Measurements from ENCODE around the gene RBMX2.
"Not testable (repeated sequence)": the region's sequence is repeated elsewhere in the genome, so short reads cannot be mapped to it uniquely, and the experiment has no call there.

Gene RBMX2, protein sequence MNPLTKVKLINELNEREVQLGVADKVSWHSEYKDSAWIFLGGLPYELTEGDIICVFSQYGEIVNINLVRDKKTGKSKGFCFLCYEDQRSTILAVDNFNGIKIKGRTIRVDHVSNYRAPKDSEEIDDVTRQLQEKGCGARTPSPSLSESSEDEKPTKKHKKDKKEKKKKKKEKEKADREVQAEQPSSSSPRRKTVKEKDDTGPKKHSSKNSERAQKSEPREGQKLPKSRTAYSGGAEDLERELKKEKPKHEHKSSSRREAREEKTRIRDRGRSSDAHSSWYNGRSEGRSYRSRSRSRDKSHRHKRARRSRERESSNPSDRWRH

DNA sequence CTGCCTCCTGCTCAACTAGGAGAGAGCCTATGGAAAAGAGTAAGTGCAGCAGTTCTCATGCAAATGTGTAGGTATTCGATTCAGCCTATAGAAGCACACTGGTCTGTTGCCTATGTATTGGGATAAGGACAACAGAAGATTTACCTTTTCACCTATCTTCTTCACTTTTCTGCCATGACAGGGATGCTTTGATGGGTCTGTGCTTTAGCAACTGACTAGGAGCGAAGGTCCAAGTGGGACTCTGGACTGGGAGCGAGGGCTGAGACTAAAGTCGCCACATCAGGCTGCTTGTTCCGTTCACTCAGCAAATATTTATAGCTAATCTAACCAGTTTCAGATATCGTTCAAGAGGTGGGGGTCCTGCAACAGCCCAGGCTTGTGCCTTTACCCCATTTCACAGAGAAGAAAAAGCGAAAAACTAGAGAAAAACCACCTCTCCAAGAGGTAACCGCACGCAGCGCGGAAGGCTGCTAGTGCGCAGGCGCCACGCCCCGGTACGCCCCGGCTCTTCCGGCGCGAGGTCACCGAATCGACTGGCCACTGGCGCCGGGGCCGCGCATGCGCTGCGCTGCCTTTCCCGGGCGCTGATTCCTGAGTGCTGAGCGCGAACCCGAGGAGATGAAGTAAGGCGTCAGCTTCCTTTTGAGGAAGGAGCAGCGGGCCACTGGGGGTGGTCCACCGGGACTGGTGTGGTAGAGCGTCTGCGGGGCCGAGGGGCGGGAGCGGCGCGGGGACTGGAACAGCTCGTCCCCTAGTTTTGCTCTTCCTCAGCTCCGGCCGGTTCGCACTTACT, at the start of gene RBMX2:
Gene RBMX2 (plus strand): TSS at position 573 of the 793 bp plus-strand sequence. CDS start 46 bp downstream, at position 619.
- peak; percentile 76 for DNase-seq

DNA sequence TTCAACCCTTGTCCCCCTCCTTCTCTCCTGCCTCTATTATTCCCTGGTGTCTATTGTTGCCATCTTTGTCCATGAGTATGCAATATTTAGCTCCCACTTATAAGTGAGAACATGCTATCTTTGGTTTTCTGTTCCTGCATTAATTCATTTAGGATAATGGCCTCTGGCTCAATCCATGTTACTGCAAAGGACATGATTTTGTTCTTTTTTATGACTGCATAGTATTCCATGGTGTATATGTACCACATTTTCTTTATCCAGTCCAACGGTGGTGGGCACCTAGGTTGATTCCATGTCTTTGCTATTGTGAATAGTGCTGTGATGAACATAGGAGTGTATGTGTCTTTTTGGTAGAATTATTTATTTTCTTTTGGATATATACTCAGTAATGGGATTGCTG, 49.7 kb upstream of the RBMX2 start:
- DNase-seq: not testable (repeated sequence)

DNA sequence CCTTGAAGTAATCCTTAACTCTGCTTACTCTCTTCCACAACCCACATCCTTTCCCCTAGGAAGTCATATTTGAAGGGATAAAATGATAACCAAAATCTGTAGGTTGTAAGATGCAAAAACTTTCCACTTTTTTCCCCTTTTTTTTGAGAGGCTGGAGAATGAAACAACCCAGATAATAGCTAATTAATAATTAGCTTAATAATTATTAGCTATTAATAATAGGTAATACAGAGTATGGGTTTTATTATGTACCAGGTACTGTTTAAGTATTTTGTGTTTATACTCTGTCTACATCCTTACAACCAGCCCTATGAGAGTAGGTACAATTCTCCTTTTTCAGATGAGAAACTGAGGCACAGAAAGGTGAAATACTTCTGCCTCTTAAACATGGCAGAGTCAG, 25.7 kb upstream of the RBMX2 start:
- DNase-seq: no peak

DNA sequence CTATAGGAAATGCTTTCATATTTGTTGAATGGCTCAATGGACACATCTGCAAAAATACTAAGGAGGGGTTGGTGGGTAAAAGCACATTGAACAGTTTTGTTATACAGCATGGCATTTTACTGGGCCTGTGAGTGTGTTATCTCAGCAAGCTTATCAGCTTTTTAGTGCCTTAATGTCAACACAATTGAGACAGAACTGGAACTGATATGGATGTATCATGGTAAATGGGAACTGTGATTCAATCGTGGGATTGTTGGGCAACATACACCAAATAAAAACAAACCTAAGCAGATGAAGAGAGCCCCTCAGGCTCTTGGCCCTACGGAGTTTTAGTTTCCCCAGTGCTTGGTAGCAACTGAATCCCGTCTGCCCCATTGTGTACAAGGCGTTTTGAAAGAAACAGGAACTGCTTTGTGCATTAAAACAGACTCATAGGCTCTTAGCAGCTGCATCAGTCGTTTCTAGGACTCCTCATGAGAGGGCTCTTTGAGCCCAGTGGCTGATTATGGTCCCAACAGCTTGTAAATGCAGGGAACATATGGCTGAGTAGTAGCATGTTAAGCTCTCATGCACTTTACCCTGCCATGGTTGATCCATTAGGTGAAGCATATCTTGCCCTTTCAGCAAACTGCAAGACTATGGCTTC, 23.6 kb upstream of the RBMX2 start:
- no peak for DNase-seq

DNA sequence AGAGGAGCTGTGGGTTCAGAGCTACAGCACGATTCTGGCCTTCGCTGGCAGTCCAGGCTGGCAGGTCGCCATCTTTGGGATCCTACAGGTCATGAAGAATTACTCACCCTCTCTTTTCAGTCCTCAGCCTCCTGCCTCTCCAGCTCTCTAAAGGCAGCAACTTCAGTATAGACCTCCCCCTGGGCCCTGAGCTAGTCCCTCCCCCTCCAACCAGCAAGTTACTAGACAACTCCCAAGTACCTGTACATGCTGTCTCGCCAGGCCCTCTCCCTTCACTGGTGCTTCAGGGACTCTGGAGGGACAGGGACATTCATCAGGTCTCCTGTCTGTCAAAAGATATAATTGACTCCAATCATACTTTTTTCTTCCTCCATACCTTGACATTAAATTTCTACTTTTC, 16.3 kb upstream of the RBMX2 start, which contains the start of gene GPR119:
Gene GPR119 (minus strand): TSS at position 155 of the 400 bp plus-strand sequence. CDS start 227 bp downstream, outside the sequence.
- no peak for DNase-seq

DNA sequence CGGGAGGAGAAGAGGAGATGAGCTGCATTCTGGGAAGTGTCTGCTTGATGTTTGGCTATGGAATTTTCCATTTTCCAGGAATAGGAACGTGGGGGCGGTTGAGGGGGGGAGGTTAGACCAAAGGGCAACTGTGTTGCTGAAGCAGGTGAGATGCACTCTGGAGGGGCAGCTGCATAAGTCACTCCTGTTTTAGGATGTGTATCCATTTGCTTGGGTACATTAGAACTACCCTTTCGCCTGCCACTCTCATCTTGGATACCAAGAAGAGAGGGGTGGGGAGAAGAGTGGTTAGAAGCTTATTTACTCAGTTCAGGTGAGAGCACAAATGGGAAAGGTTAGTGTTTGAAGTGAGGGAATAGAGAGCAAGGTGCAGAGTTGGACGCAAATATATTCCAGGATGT, 15.4 kb upstream of the RBMX2 start:
- no peak for DNase-seq

DNA sequence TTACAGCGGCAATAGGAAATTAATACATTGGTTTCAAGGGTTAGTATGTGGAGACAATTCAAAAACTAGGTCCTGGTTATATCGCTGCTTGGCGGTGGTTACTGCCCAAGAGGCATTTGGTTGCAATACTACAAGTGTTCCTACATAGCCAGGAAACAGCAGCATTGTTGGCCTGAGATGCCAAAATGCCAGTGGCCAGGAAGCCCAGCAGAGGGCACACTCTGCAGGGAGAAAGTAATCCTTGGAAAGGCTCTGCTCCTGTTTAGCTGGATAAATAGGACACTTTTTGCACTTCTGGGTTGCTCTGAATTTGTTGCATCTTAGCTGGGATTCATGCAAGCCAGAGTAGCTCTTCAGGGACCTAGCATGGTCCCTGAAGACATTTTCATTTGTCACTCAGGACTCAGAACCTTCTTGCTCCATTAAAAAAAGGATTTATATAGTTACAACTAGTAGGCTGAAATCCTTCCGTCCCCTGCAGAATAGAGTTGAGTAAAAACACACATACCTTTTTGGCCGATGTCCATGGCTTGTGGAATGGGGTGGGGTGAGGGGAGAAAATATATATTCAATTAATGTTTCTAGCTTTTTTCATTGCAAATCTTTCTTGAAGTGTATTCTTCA, 8.2 kb upstream of the RBMX2 start:
- peak; percentile 20 for DNase-seq

DNA sequence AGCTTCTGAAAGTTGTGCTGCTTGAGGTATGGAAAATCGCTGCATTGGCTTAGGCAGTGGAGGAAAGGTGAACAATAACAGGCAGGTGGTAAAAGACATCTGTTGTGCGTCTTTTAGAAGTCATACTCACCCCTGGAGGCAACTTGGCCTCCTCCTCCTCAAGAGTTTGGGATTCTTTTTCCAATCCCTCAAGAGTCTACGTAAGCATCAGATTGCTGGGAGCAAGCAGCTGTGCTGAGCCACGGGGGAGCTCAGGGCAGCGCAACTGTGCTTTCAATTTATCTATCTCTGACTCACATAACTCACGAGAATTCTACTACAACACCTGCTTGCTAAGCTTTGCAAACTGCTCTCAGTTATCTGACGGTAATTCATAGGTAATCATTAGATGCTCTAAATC, 6.4 kb upstream of the RBMX2 start:
- DNase-seq: no peak

DNA sequence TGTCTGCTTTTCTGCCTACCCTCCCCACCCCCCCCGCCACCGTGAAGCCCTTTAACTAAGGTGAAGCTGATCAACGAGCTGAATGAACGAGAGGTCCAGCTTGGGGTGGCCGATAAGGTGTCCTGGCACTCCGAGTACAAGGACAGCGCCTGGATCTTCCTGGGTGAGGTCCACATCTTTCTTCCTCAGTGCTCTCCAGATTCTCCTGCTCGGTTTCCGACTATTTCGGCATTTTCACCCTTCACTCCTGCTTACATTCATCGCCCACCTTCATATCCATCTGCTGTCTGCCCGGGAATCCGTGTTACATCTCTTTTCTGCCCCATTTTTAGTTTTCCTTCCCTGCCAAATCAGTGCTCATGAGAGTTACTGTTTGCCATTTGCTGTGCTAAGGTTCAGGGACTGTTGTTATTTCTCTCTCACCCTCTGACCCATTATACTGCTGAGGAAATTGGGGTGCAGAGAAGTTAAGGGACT, 459 bp downstream of the RBMX2 start:
- no peak for DNase-seq

DNA sequence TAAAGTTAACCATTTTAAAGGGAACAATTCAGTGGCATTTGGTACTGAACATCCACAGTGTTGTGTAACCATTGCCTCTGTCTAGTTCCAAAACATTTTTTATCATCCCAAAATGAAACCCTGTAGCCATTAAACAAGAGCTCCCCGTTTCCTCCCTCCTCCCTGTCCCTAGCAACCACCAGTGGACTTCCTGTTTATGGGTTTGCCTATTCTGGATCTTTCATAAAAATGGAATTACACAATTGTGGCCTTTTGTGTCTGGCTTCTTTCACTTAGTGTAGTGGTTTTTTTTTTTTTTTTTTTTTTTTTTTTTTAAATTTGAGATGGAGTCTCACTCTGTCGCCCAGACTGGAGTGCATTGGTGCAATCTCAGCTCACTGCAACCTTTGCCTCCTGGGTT, 11.6 kb downstream of the RBMX2 start:
- no peak for DNase-seq

DNA sequence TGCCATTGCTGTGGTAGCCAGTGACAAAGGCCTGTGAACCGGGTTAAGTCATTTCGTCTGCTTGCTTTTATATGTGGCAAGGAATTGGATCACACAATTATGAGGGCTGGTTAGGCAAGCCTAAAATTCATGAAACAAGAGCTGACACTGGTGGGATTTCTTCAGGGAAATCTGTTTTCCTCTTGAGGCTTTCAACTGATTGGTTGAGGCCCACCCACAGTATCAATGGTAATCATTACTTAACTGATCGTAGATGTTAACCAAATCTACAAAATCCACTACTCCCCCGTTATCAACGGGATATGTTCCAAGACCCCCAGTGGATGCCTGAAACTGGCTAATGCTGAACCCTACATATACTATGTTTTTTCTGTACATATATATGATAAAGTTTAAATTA, 13.0 kb downstream of the RBMX2 start:
- no peak for DNase-seq

DNA sequence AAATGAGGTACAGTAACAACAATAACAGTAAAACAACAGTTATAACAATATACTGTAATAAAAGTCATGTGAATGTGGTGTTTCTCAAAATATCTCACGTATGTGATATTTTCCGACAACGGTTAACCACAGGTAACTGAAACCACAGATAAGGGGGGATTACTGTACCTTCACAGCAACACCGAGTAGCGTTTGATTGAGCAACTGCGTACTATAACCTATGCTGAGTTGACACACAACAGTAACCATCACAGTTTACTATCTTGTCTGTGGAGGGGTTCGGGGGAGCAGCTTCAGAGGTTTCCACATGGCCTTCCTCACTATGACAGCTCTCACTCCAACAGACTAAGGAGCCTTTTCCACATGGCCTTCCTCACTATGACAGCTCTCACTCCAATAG, 13.4 kb downstream of the RBMX2 start:
- no peak for DNase-seq

DNA sequence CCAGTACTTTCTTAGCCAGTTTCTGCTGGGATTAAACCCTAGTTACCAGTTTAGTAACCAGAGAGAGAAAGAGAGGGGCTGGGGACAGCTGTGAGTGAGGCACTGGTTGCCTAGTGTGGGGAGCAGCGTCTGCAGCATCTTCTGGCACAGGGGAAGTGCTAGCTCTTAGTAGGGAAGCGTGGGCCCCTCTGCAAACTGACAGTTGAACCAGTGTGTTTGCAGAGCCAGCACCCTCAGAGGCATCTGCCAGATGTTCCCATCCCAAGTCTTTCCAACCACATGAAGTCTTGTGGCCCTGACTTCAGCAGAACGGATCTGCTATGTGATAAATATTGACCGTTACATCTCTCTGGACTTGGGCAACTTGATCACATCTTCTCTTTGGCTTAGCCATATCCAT, 15.0 kb downstream of the RBMX2 start:
- no peak for DNase-seq

DNA sequence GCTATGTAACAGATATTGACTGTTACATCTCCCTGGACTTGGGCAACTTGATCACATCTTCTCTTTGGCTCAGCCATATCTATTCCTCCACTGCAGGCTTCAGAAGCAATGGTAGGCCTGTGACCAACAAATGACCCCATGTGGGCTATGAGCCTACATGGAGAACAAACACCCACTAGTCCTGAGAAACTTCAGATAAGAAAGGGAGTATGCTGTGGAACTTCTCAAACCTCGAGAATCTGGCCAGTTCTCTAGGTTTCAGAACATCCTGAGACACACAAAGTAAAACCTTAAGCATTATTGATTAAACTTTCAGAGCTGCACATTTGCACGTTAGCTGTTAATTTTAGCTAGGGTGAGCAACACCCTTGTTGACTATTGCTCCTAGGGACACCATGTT, 16.3 kb downstream of the RBMX2 start:
- DNase-seq: no peak

DNA sequence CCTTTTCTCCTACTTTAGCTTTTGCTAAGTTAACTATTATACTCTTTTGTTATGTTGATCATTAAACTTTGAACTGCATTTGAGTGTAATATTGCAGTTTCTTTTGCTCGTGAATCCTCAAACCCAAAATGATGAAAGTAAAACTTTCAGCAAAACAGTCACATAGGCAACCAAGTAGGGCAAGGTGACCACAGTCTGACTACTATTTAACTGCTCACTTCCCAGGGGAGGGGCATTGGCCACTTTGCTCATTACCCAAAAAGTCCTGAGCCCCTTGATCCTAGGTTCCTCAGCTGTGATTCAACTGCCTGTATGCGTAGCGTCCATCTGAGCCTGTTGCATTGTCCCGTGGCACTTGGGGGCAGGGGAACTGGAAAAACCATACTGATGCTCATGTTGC, 17.0 kb downstream of the RBMX2 start:
- DNase-seq: no peak

DNA sequence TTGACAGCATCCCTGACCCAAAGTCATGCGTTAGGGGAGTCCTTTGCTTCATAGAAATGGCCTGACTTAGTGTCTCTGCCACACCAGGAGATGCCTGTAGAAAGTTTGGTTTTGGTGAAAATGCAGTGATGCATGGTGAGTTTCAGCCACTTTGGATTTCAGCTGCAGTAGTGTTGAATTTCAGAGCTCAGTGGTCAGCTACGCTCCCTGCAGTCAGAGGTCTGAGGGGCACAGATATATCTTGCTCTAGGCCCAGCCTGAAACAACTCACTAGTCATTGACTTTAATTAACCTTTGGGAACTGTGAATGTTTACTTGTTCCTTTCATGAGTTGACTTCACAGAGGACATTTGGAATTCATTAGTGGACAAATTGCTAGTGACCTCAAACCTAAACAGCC, 17.5 kb downstream of the RBMX2 start:
- DNase-seq: no peak

DNA sequence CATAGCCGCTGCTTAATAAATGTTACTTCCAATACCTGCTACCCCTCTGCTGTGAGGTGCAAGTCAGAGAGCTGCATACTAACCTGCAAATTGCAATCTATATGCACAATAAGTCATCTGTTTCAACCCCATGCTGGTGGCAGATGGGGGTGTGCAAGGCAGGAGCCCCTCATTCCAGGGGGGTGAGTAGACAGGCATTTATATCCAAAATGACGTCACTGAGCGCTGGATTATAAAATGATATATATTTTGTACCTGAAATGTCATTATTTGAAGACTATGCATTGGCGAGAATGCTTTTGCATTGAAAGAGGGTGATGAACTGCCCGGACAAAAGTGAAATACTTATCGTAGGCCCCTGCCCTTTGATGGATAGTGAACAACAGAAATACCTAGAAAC, 24.7 kb downstream of the RBMX2 start:
- no peak for DNase-seq

DNA sequence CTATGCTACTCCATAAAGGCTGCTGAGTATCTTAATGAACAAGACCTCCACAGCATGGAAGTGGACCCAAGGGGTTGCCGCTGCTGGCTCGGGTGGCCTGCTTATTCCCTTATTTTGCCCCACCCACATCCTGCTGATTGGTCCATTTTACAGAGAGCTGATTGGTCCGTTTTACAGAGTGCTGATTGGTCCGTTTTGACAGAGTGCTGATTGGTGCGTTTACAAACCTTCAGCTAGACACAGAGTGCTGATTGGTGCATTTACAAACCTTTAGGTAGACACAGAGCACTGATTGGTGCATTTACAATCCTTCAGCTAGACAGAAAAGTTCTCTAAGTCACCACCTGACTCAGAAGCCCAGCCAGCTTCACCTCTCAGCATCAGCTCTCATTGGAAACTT, 27.4 kb downstream of the RBMX2 start:
- not testable (repeated sequence) for DNase-seq

DNA sequence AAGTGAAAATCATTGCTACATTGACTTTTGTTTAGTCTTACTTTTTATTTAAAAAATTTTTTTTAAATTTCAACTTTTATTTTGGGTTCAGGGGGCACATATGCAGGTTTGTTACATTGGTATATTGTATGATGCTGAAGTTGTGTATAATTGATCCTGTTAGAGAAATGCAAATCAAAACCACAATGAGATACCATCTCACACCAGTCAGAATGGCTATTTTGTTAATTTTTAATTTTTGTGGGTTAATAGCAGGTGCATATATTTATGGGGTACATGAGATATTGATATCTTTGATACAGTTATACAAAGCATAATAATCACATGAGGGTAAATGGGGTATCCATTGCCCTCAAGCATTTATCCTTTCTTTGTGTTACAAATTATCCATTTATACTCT, 34.1 kb downstream of the RBMX2 start:
- DNase-seq: no peak

DNA sequence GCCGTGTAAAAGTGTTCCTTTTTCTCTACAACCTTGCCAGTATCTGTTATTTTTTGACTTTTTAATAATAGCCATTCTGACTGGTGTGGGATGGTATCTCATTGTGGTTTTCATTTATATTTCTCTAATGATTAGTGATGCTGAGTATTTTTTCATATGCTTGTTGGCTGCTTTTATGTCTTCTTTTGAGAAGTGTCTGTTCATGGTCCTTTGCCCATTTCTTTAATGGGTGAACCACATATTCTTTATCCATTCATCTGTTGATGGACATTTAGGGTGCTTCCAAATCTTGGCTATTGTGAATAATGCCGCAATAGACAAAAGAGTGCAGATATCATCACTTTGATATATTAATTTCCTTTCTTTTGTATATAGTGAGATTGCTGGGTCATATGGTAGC, 36.2 kb downstream of the RBMX2 start:
- DNase-seq: not testable (repeated sequence)

DNA sequence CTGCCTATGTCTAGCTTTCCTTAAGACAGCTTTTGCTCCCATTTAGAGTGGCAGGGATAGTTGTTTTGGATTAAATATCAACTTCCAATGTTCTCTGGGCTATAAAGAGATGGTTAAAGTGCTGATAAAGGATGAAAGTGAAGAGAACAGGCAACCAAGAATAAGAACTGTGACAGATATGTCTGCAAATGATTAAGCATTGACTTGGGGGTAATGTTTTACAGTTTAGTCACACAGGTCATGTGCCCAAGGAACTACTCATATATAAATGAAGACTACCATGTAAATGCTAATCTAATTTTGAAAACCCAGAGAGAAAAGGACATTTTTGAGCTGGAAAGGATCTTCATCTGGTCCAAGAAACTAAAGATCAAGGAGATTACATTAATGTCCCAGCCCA, 42.1 kb downstream of the RBMX2 start:
- DNase-seq: no peak

DNA sequence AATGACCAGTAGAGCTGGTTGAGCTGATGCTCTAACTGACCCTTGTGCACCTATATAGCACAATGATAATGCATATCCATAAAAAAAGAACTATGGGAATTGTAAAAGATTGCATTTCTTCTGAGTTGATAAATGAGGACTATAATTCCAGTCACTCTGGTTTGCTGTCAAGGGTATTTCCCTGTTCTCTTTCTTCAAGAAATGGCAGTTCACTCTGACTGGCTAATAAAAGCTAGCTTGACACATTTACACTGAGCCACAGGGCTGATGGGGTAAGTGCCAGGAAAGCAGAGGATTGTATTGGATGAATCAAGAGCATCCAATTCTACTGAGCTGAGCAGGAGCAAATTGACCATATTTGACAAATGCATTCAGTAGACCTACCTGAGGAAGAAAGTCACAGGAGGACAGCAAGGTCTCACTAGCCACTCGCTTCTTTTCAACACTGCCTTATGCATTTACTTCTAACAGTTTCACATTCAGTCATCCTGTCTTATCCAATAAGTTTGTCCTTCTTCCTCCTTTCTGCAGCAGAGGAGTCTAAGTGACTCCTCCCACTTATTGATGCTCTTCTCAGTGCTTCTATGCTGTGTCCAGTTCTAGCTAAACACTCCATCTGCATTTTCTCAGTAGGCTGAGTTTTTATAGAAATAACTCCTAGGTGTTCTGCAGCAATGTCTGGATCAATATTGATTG, 43.0 kb downstream of the RBMX2 start:
- no peak for DNase-seq

DNA sequence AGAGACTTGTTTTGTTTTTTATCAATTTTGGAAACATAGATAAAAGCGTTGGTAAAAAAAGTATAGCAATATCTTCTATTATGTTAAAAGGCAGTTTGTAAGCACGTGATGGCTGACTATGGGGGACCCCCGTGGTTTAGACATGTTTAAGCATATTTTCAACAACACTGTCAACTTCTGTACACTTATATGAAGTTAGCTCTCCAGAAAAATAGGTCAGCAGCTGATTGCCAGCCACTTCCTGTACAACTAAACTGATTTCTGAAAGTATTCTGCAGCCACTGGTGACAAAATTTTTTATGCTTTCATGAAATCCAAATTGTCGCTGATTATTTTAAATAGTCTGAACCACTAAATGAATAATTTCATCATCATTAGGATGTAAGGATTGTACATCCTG, 45.2 kb downstream of the RBMX2 start:
- DNase-seq: no peak
